ENCODE results near the gene SOX11.

- TF ChIP-seq GATA2 (IDR thresholded peaks at IDR 0.05; ENCODE audit: low read depth, low read length), result no peak
- no peak for TF ChIP-seq GATA3 (IDR thresholded peaks at IDR 0.05; ENCODE audit: low read depth, low read length)
These were observed 49.1 kb downstream of the SOX11 start for GRCh38 chr2:5741242-5741641.
